ENCODE results near the gene DCHS2. TPM values are rescaled to one million over a fixed set of nuclear protein-coding genes. Genes with fewer than 3 reads are reported as not detected.

Gene DCHS2
- total and polyA plus RNA-seq, 2 of the 8 experiments (the other 6 are each of a cell fraction or from before 2014, with no cell fraction given), result 0.54 to 2.6 TPM

GRCh38 chr4:154183264-154183663 lies 308.3 kb downstream of the DCHS2 start (continued):
- TF ChIP-seq, protein P1, sequence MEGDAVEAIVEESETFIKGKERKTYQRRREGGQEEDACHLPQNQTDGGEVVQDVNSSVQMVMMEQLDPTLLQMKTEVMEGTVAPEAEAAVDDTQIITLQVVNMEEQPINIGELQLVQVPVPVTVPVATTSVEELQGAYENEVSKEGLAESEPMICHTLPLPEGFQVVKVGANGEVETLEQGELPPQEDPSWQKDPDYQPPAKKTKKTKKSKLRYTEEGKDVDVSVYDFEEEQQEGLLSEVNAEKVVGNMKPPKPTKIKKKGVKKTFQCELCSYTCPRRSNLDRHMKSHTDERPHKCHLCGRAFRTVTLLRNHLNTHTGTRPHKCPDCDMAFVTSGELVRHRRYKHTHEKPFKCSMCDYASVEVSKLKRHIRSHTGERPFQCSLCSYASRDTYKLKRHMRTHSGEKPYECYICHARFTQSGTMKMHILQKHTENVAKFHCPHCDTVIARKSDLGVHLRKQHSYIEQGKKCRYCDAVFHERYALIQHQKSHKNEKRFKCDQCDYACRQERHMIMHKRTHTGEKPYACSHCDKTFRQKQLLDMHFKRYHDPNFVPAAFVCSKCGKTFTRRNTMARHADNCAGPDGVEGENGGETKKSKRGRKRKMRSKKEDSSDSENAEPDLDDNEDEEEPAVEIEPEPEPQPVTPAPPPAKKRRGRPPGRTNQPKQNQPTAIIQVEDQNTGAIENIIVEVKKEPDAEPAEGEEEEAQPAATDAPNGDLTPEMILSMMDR (IDR thresholded peaks at IDR 0.05; ENCODE audit: control extremely low read depth in 1 of 3, insufficient read depth in 1 of 3, low read depth in 1 of 3, low read length in 3 of 3), result no peak
- TF ChIP-seq HDAC6 (IDR thresholded peaks at IDR 0.05; ENCODE audit: low read depth, low read length) (no peak), RXRA (IDR thresholded peaks at IDR 0.05; ENCODE audit: insufficient read depth, low read depth, low read length) (no peak), RAD21 (IDR thresholded peaks at IDR 0.05 in 1 of 2, conservative IDR thresholded peaks at IDR 0.05 in 1 of 2; ENCODE audit: low read depth in 2 of 2, low read length in 2 of 2) (no peak), KDM5A (IDR thresholded peaks at IDR 0.05; ENCODE audit: low read length) (no peak), RBBP5 (IDR thresholded peaks at IDR 0.05; ENCODE audit: borderline replicate concordance, low read depth, low read length) (no peak), CHD1 (IDR thresholded peaks at IDR 0.05; ENCODE audit: low read depth, low read length) (no peak)

Other genes with a start within 250 kb of the DCHS2 start
- 98.2 and 108 TPM in 2 replicates for gene PLRG1, start 58.6 kb upstream of the DCHS2 start, total RNA-seq (2021; fragmentation: NEBNext Ultra II Directional; extraction: Animal tissue kit (Norgen Biotek cat#: 25700))
- gene PLRG1, start 58.6 kb upstream of the DCHS2 start, polyA plus RNA-seq (2011; rRNA removed), result 37.4 and 63.5 TPM in 2 replicates
- not detected in 2 replicates for gene FGB, start 71.2 kb upstream of the DCHS2 start, total RNA-seq (2021; fragmentation: NEBNext Ultra II Directional; extraction: Animal tissue kit (Norgen Biotek cat#: 25700))
- not detected in 2 replicates for gene FGB, start 71.2 kb upstream of the DCHS2 start, polyA plus RNA-seq (2011; rRNA removed)
- not detected in 2 replicates for gene FGA, start 98.9 kb upstream of the DCHS2 start, total RNA-seq (2021; fragmentation: NEBNext Ultra II Directional; extraction: Animal tissue kit (Norgen Biotek cat#: 25700))
- gene FGA, start 98.9 kb upstream of the DCHS2 start, polyA plus RNA-seq (2011; rRNA removed), result not detected in 2 replicates
- gene FGG, start 120.9 kb upstream of the DCHS2 start, total RNA-seq (2021; fragmentation: NEBNext Ultra II Directional; extraction: Animal tissue kit (Norgen Biotek cat#: 25700)), result not detected in 2 replicates
- gene FGG, start 120.9 kb upstream of the DCHS2 start, polyA plus RNA-seq (2011; rRNA removed), result not detected in 2 replicates

Data from H1 (cell line).